GM18861 (cell line): ENCODE data around the gene GDPD3.
"Not testable (repeated sequence)": the region's sequence is repeated elsewhere in the genome, so short reads cannot be mapped to it uniquely, and the experiment has no call there.

Experiments used
- ATAC-seq: cut with Tn5 transposase; IDR thresholded peaks from one replicate; pipeline ENCODE4 v1.9.1; 2021; ENCODE audit not compliant: unreplicated experiment

GDPD3 gene

GRCh38 chr16:30113031-30113710 is at the start of gene GDPD3:
Gene GDPD3 (minus strand): TSS chr16:30113537. CDS start chr16:30113478, 59 bp downstream.
- no peak for ATAC-seq

GRCh38 chr16:30157214-30157613 is 43.9 kb upstream of the GDPD3 start:
- ATAC-seq = no peak

GRCh38 chr16:30155188-30155587 is 41.9 kb upstream of the GDPD3 start:
- no peak for ATAC-seq

- ATAC-seq = no peak
Measured at GRCh38 chr16:30152517-30152916, 39.2 kb upstream of the GDPD3 start.

- ATAC-seq = no peak
Measured at GRCh38 chr16:30151091-30151490, 37.8 kb upstream of the GDPD3 start.

- no peak for ATAC-seq
Measured at GRCh38 chr16:30149250-30149930, 36.1 kb upstream of the GDPD3 start.

GRCh38 chr16:30147843-30148510 is 34.6 kb upstream of the GDPD3 start:
- no peak for ATAC-seq

GRCh38 chr16:30145657-30146056 is 32.3 kb upstream of the GDPD3 start:
- no peak for ATAC-seq

GRCh38 chr16:30144917-30145316 is 31.6 kb upstream of the GDPD3 start:
- no peak for ATAC-seq

- ATAC-seq = no peak
Measured at GRCh38 chr16:30144017-30144416, 30.7 kb upstream of the GDPD3 start.

GRCh38 chr16:30143347-30143702 is 30.0 kb upstream of the GDPD3 start:
- no peak for ATAC-seq

- ATAC-seq = no peak
Measured at GRCh38 chr16:30142672-30143346, 29.5 kb upstream of the GDPD3 start.

- ATAC-seq = no peak
Measured at GRCh38 chr16:30141750-30142149, 28.4 kb upstream of the GDPD3 start.

GRCh38 chr16:30139583-30140481 is 26.5 kb upstream of the GDPD3 start:
- ATAC-seq = no peak

- ATAC-seq = no peak
Measured at GRCh38 chr16:30137897-30138296, 24.6 kb upstream of the GDPD3 start.

GRCh38 chr16:30136971-30137605 is 23.8 kb upstream of the GDPD3 start:
- no peak for ATAC-seq

- no peak for ATAC-seq
Measured at GRCh38 chr16:30132591-30132990, 19.3 kb upstream of the GDPD3 start.

GRCh38 chr16:30131869-30132475 is 18.6 kb upstream of the GDPD3 start:
- no peak for ATAC-seq

- no peak for ATAC-seq
Measured at GRCh38 chr16:30127993-30128392, 14.7 kb upstream of the GDPD3 start.

GRCh38 chr16:30125690-30126089 is 12.4 kb upstream of the GDPD3 start:
- ATAC-seq = not testable (repeated sequence)
